Esophagus squamous epithelium (tissue), 4 donors: Measurements from ENCODE around the gene BTBD10.

Experiments
- CTCF ChIP-seq, 6 experiments: fragments of 450-650 bp in 4 of 6; fragments of 200-600 bp in 2 of 6; sonication (generic) in 2 of 6; IDR thresholded peaks; one replicate each; pipeline ENCODE4 v1.5.1; 2016 to 2019; ENCODE audit warnings: antibody characterized with exemption in 6 of 6, mild to moderate bottlenecking in 4 of 6, moderate library complexity in 4 of 6
- POLR2A ChIP-seq, 4 donors: fragments of 450-650 bp; IDR thresholded peaks; one replicate each; pipeline ENCODE4 v1.6.1; 2017; ENCODE audit warnings: antibody characterized with exemption in 4 of 4, mild to moderate bottlenecking in 4 of 4, moderate library complexity in 3 of 4

GRCh38 chr11:13440100-13440855, 22.7 kb downstream of the BTBD10 start:
- TF ChIP-seq CTCF (IDR thresholded peaks at IDR 0.05) (no peak), POLR2A (IDR thresholded peaks at IDR 0.05) (no peak)
